NB4 (cell line): ENCODE results near the gene M1AP.

Experiments used
- POLR2A ChIP-seq: IDR thresholded peaks from 2 replicates; pipeline ENCODE4 v1.6.1; 2011; ENCODE audit warnings: mild to moderate bottlenecking; ENCODE audit not compliant: insufficient read length; ENCODE audit errors: extremely low read depth
- TF ChIP-seq, protein P1 (sequence below): IDR thresholded peaks from one replicate; pipeline ENCODE4 v1.5.1; 2012; ENCODE audit warnings: low read depth, low read length

DNA sequence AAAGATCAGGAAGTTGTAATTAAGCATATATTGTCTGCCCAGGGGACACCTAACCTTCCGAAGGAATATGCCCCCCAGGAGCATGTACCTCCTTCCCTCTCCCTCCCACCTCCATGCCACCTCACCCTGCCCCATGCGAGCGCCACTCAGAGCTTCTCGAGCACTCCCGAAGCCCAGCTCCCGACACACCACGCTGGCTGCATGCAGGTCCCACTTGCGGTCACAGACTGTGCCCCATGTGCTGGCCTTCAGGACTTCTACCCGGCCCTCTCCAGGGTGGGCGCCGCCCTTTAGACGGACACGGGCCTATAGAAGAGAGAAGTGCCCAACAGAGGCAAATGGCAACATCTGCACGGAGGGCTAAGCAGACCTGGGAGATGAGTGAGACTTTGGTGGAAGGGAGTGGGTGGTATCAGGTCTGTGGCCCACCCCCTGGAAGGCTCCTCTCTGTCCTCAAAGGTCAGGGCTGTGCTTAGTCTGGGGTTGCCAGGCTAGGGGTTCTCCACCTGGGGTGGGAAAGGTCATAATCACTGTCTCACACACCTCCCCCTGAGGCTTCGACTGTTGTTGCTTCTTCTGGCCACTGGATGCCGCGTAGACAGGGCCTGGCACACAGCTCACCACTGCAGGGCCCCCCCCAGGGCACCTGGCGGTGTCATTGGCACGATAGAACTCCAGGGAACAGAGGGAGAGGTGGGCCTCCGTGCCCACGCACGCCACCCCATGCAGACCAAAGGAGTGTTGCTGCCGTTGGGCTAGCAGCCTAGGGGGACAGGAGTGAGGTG lies 111.8 kb downstream of the M1AP start:
- TF ChIP-seq, protein P1, sequence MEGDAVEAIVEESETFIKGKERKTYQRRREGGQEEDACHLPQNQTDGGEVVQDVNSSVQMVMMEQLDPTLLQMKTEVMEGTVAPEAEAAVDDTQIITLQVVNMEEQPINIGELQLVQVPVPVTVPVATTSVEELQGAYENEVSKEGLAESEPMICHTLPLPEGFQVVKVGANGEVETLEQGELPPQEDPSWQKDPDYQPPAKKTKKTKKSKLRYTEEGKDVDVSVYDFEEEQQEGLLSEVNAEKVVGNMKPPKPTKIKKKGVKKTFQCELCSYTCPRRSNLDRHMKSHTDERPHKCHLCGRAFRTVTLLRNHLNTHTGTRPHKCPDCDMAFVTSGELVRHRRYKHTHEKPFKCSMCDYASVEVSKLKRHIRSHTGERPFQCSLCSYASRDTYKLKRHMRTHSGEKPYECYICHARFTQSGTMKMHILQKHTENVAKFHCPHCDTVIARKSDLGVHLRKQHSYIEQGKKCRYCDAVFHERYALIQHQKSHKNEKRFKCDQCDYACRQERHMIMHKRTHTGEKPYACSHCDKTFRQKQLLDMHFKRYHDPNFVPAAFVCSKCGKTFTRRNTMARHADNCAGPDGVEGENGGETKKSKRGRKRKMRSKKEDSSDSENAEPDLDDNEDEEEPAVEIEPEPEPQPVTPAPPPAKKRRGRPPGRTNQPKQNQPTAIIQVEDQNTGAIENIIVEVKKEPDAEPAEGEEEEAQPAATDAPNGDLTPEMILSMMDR: no peak
- TF ChIP-seq POLR2A: no peak
